ENCODE measurements around the gene ANKHD1.
"Not testable (repeated sequence)": the region's sequence is repeated elsewhere in the genome, so short reads cannot be mapped to it uniquely, and the experiment has no call there.

The ANKHD1 gene

GRCh38 chr5:140566665-140567064, 165.0 kb downstream of the ANKHD1 start:
- DNase-seq = no peak

GRCh38 chr5:140567136-140567818, 165.6 kb downstream of the ANKHD1 start:
- DNase-seq = no peak

- no peak for DNase-seq
Observed at GRCh38 chr5:140567871-140568270, 166.2 kb downstream of the ANKHD1 start.

- no peak for DNase-seq
Observed at GRCh38 chr5:140568443-140569063, 166.9 kb downstream of the ANKHD1 start.

GRCh38 chr5:140569197-140569596, 167.6 kb downstream of the ANKHD1 start:
- no peak for DNase-seq

GRCh38 chr5:140570058-140570457, 168.4 kb downstream of the ANKHD1 start:
- no peak for DNase-seq

- no peak for DNase-seq
Observed at GRCh38 chr5:140570488-140570887, 168.9 kb downstream of the ANKHD1 start.

GRCh38 chr5:140571105-140571504, 169.5 kb downstream of the ANKHD1 start:
- DNase-seq = no peak

GRCh38 chr5:140573683-140574082, 172.1 kb downstream of the ANKHD1 start:
- DNase-seq = no peak

GRCh38 chr5:140574165-140574564, 172.5 kb downstream of the ANKHD1 start:
- DNase-seq = no peak

- no peak for DNase-seq
Observed at GRCh38 chr5:140575309-140575708, 173.7 kb downstream of the ANKHD1 start.

GRCh38 chr5:140576776-140577201, 175.2 kb downstream of the ANKHD1 start:
- DNase-seq = no peak

- DNase-seq = not testable (repeated sequence)
Observed at GRCh38 chr5:140579188-140579747, 177.6 kb downstream of the ANKHD1 start.

- no peak for DNase-seq
Observed at GRCh38 chr5:140587495-140587894, 185.9 kb downstream of the ANKHD1 start.

- no peak for DNase-seq
Observed at GRCh38 chr5:140588311-140589070, 186.9 kb downstream of the ANKHD1 start.
